Measurements from ENCODE around the gene PNKD. TPM values are rescaled to one million over a fixed set of nuclear protein-coding genes. Genes with fewer than 3 reads are reported as not detected.
A peak's percentile ranks its signal among the peaks of the same experiment; 100 is the strongest.

The PNKD gene
- total and polyA plus RNA-seq, 2 experiments from 2014 or later = 48.7 to 145 TPM

DNA sequence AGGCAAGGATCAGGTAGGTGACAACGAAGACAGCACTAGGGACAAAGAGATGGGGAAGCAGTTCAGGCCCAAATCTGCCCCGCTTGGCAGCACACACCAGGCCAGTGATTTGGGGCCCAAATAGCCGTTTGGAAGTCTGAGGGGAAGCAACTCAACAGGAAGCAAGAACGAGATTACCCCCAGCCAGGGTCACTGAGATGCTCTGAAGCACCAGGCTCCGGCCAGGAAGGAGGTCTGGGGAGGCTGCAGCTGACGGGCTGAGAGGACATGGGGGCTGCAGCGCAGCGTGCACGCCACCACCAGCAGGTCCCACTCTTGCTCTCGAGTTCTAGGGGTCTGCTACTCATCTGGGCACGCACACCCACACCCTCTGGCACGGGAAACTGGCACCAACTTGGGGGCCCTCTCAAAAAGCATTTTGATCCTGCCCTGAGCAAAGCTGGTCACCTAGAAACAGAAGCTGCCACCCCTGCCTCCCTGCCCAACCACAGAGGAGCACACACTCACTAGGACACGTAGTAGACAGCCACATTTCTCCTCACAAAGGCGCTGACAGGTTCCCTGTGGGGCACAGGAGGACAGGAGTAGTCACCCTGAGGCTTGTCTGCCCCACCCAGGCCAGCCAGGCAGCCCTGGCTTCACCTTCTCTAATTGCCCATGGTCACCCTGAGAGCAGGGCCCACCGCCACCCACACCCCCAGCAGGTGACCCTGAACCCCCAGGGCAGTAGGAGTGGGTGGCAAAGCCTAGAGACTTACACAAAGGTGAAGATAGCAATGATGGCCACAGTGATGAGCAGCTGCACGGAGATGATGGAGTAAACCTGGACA lies 8.4 kb downstream of the PNKD start:
- Histone ChIP-seq H2AFZ (no peak overlapping the region), H3K27me3 (no peaks in the 10 kb centered on the region), H3K36me3 (replicated peaks; ENCODE audit: insufficient read depth, low read depth) (no peaks in the 10 kb centered on the region), H3K9me2 (replicated peaks; ENCODE audit: insufficient read depth) (no peaks in the 10 kb centered on the region), H3K4me1 (ENCODE audit: insufficient read depth) (peaks cover 15% of the 10 kb centered on the region), H3K4me3 (no peak overlapping the region), H3K9me3 (ENCODE audit: low read depth) (no peaks in the 10 kb centered on the region), H3K27ac (no peak overlapping the region), H3K4me2 (no peak overlapping the region), H3K79me2 (peaks cover 39% of the 10 kb centered on the region), H4K20me1 (ENCODE audit: insufficient read depth, poor library complexity, severe bottlenecking) (peaks cover 25% of the 10 kb centered on the region)
- DNase-seq (ENCODE audit: low spot score) = no peak
- WGBS (ENCODE audit: low lambda C conversion rate, missing lambda C conversion rate) = 94% methylated on average over 16 of the region's 16 CpGs
- TF ChIP-seq EZH2 (IDR thresholded peaks at IDR 0.05; ENCODE audit: borderline replicate concordance) = no peak
- TF ChIP-seq, protein P1, sequence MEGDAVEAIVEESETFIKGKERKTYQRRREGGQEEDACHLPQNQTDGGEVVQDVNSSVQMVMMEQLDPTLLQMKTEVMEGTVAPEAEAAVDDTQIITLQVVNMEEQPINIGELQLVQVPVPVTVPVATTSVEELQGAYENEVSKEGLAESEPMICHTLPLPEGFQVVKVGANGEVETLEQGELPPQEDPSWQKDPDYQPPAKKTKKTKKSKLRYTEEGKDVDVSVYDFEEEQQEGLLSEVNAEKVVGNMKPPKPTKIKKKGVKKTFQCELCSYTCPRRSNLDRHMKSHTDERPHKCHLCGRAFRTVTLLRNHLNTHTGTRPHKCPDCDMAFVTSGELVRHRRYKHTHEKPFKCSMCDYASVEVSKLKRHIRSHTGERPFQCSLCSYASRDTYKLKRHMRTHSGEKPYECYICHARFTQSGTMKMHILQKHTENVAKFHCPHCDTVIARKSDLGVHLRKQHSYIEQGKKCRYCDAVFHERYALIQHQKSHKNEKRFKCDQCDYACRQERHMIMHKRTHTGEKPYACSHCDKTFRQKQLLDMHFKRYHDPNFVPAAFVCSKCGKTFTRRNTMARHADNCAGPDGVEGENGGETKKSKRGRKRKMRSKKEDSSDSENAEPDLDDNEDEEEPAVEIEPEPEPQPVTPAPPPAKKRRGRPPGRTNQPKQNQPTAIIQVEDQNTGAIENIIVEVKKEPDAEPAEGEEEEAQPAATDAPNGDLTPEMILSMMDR (IDR thresholded peaks at IDR 0.05; ENCODE audit: poor library complexity) = no peak
- TF ChIP-seq EZH2phosphoT487 (IDR thresholded peaks at IDR 0.05; ENCODE audit: low read depth, severe bottlenecking, unreplicated experiment) = no peak

DNA sequence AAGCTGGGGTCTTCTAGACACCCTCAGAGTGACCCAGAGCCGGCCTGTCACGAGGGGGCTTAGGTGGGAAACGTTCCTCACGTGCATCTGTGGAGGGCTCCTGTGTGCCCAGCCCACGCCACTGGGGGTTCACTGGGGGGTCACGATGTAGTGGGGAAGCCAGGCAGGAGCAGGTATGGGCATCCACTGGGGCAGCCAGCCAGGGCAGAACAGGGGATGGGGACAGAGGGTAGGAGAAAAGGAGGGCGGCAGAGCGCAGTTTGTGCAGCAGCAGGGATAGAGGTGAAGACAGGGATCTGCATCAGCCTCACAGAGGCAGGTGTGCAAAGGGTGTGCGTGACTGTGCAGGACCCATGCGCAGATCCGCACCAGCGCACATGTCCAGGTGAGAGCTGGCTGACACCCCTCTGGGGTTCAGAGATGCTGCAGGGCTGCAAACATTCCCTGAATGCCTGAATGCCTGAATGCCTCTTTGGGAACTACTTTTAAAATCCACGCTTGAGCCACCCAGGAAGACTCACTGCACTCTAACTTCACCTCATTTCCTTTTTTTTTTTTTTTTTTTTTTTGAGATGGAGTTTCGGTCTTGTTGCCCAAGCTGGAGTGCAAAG lies 10.0 kb downstream of the PNKD start:
- Histone ChIP-seq H3K27me3 (no peaks in the 10 kb centered on the region), H3K9me2 (replicated peaks; ENCODE audit: insufficient read depth) (no peaks in the 10 kb centered on the region), H3K36me3 (replicated peaks; ENCODE audit: insufficient read depth, low read depth) (no peaks in the 10 kb centered on the region), H3K9me3 (ENCODE audit: low read depth) (no peaks in the 10 kb centered on the region), H4K20me1 (ENCODE audit: insufficient read depth, poor library complexity, severe bottlenecking) (peaks cover 39% of the 10 kb centered on the region), H3K4me3 (no peak overlapping the region), H3K79me2 (peaks cover 55% of the 10 kb centered on the region), H3K27ac (no peak overlapping the region), H3K4me1 (ENCODE audit: insufficient read depth) (peaks cover 29% of the 10 kb centered on the region), H3K4me2 (no peak overlapping the region), H2AFZ (no peak overlapping the region)
- DNase-seq (ENCODE audit: low spot score) = no peak
- TF ChIP-seq, protein P1 (IDR thresholded peaks at IDR 0.05; ENCODE audit: poor library complexity) = no peak
- no peak for TF ChIP-seq EZH2 (IDR thresholded peaks at IDR 0.05; ENCODE audit: borderline replicate concordance)
- no peak for TF ChIP-seq EZH2phosphoT487 (IDR thresholded peaks at IDR 0.05; ENCODE audit: low read depth, severe bottlenecking, unreplicated experiment)
- WGBS (ENCODE audit: low lambda C conversion rate, missing lambda C conversion rate) = 95% methylated on average over 13 of the region's 14 CpGs

DNA sequence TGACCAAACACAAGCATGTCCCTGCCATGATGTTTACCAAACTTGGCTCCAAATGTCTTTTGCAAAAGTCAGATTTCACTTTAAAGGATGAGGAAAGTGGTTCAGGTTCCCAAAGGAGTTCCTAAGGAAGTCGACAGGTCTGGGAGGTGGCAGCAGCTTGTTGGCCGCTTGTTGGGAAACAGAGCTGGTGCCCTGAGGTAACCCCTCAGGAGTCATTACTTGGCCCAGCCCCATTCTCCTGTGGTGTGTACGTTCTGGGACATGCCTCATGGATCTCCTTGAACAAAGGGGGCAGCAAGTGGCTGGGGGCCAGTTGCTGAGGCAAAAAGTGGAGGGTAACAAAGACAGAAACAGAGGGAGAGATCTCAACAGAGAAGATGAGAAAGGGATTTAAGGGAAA lies 11.1 kb downstream of the PNKD start:
- 79% methylated on average over 3 of the region's 3 CpGs for WGBS (ENCODE audit: low lambda C conversion rate, missing lambda C conversion rate)
- peaks cover 40% of the 10 kb centered on the region for H3K4me1 ChIP-seq (ENCODE audit: insufficient read depth)
- H3K79me2 ChIP-seq = peaks cover 66% of the 10 kb centered on the region

More for the DNA sequence above, 11.1 kb downstream of the PNKD start:
- no peaks in the 10 kb centered on the region for H3K27me3 ChIP-seq
- H2AFZ ChIP-seq = no peak overlapping the region
- H3K36me3 ChIP-seq (replicated peaks; ENCODE audit: insufficient read depth, low read depth) = no peaks in the 10 kb centered on the region
- H4K20me1 ChIP-seq (ENCODE audit: insufficient read depth, poor library complexity, severe bottlenecking) = peaks cover 46% of the 10 kb centered on the region
- no peaks in the 10 kb centered on the region for H3K9me3 ChIP-seq (ENCODE audit: low read depth)
- no peak for DNase-seq (ENCODE audit: low spot score)
- TF ChIP-seq, protein P1 (IDR thresholded peaks at IDR 0.05; ENCODE audit: poor library complexity) = no peak
- TF ChIP-seq EZH2 (IDR thresholded peaks at IDR 0.05; ENCODE audit: borderline replicate concordance) (no peak), EZH2phosphoT487 (IDR thresholded peaks at IDR 0.05; ENCODE audit: low read depth, severe bottlenecking, unreplicated experiment) (no peak)
- no peak overlapping the region for H3K4me2 ChIP-seq
- no peaks in the 10 kb centered on the region for H3K9me2 ChIP-seq (replicated peaks; ENCODE audit: insufficient read depth)
- peak overlapping the region; percentile 1 for H3K27ac ChIP-seq
- no peak overlapping the region for H3K4me3 ChIP-seq

Measured in hepatocyte (in vitro differentiated cells).